Measurements from ENCODE around the gene CLIC3.

Gene CLIC3

DNA sequence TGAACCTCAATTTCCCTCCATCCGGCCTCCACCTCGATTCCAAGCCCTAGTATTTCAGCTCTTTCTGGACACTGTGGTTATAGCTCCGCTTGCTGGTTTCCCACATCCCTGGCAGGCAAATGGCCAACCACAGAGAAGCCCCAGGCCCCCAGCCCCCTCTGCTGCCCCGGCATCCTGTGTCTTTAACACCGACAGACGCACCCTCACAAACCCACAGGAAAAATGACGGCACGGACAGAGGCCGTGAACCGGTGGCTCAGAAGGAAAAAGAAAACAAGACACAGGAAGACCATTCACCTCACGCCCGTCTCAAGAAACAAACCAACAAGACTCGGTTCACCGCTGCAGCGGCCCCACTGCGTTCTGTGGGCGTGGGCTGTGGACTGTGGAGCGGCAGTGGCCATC is 1.5 kb upstream of the CLIC3 start:
- no peak for DNase-seq

DNA sequence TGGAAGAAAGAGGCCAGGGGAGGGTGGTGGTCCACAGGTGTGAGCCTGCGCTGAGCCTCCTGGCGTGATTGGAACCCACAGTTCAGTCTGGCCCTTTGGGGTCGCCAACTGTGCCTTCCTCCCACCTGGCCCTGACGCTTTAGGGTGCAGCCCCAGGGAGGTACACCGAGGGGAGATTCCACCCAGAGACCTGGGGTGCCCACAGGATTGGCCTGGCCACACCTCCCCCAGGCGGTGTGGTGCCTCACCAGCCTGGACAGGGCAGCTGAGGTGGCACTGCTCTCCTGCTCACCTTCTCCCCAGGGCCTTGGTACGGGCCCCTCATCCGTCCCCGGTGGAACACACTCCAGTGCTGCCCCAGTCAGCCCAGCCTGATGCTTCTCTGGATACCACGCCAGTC is 1.0 kb upstream of the CLIC3 start:
- DNase-seq, result no peak

DNA sequence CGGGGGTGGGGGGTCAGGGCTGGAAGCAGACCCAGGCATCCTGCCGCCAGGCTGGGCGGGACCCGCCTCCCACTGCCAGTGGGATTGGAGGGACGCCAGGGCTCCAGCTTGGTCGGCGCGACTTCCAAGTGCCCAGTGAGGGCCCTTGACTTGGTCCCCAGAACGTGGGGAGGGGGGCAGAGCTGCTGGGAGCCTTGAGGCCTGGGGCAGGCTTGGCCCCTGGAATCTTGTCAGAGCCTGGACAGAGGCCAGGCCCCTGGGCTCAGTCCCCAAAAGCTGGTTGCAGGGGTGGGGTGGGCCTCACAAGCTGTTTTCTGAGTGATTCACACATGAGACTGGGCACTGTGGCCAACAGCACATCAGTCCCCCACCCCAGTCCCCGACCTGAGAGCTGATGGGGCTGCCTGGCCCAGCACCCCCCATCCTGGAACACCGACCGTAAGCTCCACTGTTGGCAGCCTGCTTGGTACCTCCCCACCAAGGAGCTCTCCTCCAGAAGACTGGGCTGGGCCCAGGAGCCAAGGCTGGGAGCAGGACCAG is 526 bp downstream of the CLIC3 start:
- no peak for DNase-seq

DNA sequence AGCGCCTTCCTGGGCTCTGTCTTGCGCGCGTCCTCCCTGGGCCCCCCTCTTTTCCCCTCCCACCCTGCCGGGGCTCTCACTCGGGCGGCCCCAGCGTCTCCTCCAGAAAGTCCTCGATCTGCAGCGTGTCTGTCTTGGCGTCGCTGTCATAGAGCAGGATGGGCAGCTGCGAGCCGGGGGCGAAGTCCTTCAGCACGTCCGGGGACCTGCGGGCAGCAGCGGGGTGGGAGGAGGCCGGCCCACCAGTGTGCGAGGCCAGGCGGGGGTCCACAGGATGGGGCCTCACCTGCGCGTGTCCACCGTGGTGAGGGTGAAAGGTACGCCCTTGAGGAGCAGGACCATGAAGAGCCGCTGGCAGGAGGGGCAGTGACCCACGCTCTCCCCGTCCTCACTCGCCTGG is 1.0 kb downstream of the CLIC3 start:
- no peak for DNase-seq

DNA sequence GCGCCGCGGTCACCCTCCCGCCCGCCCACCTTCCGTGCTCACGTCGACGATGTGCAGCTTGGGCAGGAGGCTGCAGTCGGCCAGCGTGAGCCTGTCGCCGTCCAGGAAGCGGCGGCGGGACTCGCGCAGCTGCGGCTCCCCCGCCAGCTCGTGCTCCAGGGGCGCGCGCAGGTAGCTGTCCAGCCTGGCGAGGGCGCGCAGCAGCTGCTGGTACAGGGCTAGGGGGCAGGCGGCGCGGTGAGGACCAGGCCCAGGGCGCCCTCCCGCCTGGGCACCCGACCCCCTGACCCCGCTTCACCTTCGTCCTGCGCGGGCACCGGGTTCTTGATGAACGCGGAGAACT is 1.5 kb downstream of the CLIC3 start:
- no peak for DNase-seq

DNA sequence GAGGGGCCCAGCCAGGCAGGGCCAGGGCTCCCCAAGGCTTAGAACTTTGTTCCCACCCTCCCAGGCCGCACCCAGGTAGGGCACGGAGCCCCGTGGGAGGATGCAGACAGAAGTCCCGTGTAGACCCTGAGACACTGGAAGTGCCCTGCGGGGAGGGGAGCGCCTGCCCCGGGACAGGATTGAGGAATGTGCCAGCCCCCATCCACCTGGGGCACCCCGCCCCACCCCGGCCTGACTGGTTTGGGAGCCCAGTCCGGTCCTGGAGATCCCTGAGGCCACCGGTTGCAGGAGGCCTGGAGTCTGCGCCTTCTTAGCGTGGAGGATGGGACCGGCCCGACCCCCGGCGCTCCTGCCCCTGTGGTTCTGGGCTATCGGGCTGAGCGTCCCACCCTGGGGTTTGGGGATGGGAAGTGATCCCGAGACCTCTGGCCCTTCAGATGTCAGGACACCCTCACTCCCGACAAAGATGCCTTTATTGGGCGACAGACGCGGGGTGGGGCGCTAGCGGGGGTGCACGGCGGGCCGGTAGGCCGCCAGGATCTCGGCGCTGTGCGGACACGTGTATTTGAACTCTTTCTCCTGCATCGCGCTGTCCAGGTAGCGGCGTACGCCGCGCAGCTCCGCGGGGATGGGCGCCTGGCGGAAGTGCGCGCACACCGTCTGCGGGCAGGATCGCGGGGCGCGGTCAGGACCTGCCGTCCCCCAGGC is 2.0 kb downstream of the CLIC3 start:
- DNase-seq, result no peak

DNA sequence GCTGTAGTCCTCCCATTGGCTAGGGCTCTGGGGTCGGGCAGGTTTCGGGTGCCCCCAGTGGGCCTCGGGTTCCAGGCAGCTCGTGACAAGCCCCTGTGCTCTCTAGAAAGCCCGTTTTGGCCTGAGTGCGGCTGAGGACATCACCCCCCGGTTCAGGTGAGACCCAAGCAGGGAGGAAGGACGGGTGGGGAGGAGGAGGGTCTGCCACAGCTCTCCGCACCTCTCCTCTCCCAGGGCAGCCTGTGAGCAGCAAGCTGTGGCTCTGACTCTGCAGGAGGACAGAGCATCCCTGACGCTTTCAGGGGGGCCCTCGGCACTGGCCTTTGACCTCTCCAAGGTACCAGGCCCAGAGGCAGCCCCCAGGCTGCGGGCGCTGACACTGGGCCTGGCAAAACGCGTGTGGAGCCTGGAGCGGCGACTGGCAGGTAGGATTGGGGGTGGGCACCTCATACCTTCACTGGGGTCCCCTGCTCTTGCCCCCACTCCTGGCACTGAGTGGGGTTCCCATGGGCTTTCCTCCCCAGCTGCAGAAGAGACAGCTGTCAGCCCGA is 3.5 kb downstream of the CLIC3 start:
- no peak for DNase-seq

DNA sequence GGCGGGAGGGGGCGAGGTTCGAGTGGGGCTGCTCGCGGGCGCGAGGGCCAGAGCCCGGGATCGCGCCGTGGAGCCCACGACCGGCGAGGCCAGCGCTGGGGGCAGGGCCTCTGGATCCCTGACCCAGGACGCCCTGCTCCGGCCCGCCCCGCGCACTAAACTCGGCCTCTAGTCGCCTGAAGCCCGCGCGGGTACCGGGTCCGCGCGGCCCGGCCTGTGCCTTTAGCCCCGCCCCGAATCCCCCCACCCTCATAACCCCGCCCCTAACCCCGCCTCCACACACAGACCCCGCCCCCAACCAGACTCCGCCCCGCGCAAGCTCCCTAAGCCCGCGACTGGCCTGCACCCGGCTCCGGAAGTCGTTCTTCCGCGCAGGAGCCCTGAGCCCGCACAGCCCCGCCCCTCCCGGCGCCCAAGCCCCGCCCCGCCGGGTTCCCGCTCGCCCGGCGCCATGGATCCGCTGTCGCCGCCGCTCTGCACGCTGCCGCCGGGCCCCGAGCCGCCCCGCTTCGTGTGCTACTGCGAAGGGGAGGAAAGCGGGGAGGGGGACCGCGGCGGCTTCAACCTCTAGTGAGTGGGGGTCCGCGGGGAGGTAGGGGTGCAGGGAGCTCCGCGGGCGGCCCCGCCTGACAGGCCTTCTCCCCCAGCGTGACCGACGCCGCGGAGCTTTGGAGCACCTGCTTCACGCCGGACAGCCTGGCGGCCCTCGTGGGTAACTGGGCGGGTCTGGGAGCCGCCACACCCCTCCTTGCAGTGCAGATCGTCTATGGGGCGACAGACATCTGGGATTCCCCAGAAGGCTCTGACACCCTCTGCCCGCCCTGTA is 4.2 kb downstream of the CLIC3 start, which contains the start of gene PAXX:
PAXX (plus strand) TSS at position 430 of the 826 bp plus-strand sequence; CDS start at position 452, 22 bp downstream.
- DNase-seq, result peak; percentile 90

DNA sequence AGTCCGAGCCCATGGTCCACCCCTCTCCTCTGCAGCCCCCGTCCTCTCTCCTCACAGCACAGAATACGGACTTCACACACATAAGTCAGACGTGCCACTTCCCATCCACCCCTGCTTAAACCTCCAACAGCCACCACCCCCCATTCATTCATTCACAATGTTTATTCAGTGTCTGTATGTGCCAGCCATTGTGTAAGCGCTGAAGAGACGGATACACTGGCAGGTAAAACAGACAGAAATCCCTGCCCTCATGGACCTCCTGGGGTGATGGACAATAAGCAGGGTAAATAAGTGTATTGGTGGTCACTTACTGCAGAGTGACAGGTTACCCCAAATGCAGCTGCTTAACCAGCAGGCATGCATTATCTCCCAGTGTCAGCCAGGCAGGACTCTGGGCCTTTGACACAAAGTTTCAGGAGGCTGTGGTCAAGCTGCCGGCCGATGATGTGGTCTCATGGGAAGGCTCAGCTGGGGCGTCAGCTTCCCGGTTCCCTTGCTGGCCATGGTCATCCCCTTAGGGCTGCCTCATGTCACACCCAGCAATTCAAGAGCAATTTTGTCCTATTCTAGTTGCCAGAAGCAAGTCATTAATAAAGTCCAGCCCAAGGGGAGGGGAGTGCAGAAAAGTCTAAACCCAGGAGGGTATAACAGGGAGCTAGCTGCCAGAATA is 6.0 kb downstream of the CLIC3 start:
- DNase-seq, result no peak

DNA sequence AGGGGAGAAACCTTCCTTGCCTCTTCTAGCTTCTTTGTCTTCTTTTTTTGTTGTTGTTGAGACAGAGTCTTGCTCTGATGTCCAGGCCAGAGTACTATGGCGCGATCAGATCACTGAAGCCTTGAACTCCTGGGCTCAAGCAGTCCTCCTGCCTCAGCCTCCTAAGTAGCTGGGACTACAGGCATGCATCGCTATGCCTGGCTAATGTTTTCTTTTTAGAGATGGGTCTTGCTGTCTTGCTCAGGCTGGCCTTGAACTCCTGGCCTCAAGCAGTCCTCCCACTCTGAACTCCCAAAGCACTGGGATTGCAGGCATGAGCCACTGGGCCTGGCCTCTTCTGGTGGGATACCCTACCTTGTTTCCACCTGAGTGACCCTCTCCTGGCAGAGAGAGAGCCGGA is 7.5 kb downstream of the CLIC3 start:
- no peak for DNase-seq

DNA sequence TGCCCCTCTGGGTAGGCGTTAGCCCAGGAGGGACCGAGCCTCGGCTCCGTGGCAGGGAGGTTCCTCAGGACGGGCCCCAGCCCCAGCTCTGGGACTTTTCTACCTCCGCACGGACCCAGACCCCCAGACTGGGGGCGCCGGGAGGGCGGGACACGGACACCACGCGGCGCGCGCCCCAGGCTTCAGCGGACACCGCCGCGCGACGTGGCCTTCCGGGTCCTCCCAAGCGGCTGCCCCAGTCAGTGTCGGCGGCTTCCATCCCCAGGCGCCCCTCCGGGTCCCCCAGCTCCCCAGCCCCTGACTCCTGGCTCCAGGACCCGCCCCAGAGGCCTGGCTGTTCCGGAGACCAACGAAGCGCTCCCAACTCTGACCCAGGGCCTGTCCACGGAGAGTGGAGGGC is 10.5 kb downstream of the CLIC3 start:
- DNase-seq, result no peak

DNA sequence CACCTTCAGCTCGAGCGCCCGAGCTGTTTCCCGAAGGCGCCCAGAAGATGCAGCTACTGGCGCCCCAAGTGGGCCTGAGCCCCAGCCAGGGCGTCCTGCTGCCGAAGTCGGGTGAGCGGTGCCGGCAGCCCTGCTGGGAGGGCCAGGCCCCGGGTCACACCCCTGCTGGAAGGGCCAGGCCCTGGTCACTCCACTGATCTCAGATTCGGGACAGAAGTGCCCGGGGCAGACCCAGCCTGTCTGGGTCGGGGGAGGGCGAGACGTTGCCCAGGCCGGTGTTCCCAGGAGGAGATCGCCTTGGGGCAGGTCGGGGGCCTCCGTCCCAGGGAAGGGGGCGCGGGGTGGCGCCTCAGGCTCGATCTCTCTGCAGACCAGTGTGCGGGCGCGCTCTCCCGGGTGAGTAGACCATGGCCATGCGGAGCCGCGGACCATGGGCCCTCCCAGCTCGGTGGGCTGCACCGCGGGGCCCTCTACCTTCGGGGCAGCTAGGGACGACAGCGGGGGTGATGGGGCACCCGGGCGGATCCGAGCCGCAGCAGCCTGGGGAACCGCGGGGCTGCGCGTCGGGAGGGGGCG is 11.3 kb downstream of the CLIC3 start:
- no peak for DNase-seq

DNA sequence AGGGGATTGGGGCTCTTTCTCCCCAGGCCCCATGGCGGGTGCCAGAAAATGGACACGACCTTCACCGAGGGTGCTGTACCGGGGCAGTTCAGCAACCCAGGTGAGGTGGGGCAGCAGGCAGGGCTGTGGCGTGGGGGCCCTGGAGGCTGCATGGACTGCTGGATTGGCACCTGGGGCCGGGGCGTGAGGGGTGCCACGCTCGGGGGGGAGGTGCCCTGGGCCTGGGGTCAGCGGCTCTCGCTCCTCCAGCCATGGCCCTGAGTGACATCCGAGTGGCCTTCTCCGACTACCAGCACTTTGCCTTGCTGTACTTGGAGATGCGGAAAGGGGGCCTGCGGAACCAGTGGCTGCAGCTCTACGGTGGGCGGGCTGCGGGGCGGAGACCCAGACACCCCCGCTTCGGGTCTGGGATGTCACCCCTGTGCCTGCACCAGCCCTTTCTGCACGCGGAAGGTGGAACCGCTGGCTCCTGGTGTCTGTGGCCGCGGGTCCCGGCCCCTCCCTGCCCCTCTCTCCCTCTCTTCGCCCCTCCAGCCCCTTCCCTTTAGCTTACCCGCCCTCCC is 11.8 kb downstream of the CLIC3 start:
- no peak for DNase-seq

DNA sequence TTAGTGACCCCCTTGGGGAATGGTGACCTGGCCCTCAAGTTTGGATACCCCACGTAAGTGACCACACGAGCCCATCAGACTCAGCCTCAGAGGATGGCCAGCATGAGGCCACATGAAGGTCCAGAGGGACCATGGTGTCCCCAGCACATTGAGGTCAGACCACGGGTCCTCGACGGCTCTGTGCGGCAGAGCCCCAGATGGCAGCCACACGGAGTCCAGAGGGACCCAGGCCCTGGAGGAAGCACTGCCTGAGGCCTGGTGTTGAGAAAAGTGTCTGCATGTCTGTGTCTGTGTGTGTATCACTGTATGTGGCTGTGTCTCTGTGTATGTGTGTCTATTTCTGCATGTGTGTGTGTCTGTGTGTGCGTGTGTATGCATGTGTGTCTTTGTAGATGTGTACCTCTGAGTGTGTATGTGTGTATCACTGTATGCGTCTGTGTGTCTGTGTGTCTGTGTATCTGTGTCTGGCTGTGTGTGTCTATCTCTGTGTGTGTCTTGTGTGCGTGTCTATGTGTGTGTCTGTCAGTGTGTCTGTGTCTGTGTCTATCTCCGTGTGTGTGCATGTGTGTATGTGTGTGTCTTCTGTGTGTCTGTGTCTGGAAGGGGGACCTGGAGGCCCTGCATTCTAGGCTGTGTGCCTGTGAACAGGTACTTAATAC is 12.6 kb downstream of the CLIC3 start:
- DNase-seq, result no peak

DNA sequence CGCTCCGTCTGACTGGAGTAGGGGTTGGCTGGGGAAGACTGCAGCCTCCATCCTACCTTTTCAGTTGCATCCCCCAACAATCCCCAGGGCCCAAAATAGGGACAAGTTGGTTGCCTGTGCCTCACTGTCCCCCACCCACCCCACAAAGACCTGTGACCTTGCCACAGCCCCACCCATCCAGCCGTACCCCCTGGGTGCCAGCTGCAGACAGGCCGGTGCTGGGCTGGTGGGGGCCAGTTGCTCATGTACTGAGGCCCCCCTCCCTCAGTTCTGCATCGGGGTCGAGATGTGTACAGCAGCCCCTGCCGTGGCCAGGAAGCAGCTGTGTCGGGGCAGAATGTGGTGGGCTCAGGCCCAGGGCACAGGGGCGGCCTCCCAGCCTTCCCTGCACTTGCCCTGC is 13.2 kb downstream of the CLIC3 start:
- DNase-seq, result no peak

DNA sequence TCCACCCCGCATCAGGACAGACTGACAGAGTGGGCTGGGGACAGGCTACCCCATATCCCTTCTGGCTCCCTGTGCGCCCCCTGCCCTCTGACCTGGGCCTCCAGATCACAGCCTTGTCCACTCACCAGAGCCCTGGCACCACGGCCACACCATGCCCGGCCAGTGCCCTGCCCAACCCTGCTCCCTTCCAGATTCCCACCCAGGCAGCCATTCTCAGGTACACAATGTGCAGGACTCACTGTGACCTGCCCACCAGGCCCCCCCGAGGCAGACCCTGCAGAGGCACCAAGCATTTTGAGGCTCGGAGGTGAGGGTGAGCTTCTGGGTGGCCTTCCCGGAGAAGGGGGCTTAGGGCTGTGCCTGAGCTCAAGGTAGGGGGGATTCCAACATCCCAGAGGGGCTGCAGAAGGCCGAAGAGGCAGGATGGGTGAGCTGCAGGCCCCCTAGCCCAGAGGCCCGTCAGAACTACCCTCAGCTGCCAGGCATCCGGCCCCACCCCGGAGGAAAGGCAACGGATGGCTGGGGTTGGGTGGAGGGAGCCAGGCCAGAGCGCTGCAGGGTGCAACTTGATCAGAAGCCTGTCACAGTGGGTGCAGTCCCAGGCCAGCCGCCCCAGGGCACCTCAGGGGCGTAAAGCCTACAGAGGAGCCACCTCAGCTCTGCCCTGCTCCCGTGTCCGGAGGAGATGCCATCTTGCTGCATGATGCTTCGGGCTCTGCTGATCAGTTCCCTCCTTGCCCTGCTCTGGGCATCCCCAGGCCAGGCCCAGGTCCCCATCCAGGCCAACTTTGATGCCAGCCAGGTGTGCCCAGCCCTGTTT is 13.9 kb downstream of the CLIC3 start, which contains the start of gene LCNL1:
LCNL1 (plus strand) TSS at position 762 of the 820 bp plus-strand sequence. CDS start 594 bp downstream, outside the sequence.
- peak; percentile 64 for DNase-seq

DNA sequence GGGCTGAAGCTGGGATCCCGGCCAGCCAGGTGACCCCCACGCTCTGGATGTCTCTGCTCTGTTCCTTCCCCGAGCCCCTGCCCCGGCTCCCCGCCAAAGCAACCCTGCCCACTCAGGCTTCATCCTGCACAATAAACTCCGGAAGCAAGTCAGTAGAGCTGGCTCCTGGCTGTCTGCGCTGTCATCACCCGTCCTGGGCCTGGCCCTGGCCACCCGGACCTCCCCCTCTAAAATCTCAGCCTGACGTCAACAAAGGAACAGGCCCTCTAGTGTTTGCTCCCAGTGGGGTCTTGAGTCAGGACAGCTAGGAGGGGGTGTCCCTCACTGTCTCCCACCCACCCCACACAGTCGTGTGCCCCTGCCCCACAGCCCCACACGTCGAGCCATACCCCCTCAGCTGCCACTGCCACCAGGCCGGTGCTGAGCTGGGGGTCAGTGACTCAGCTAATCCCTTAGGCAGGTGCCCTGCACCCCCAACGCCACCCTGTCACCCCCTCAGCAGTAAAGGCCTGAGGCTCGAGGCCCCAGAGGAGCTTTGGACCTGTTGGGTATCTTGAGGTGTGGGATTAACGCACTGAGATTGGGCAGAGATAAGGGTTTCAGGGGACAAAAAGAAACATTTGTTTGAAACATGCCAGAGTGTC is 14.7 kb downstream of the CLIC3 start:
- DNase-seq, result peak; percentile 69

DNA sequence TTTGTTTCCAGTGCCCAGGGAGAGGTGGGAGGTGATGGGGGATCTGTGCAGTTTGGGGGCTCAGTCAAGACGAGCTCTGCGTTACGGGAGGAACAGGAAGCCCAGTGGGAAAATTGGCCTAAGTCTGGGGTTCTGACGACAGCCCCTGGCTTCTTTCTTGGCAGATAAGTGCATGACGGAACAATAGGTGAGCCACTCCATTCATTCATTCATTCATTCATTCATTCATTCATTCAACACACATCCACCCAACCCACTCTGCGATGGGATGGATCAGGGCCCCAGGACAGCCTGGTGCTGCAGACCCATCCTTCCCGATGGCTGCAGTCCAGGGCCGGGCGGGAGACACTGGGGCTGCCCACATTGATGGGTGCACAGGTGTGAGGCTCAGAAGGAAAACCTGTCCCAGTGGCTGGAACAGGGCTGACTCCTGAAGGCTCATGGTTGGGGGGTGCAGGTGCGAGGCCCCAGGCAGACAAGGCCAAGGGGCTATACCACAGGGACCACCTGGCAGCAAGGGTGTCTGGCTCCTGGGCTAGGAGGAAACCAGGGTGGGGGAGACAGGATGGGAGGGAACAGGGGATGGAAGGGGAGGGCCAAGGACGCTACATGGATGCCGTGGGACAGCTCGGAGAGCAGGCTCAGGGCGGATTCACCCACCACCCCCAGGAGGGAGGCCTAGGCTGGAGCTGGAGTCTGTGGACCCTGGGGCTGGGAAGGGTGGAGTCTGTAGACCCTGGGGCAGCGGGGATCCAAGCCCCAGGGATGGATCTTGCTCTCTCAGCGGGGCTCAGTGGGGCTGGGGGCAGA is 15.5 kb downstream of the CLIC3 start:
- no peak for DNase-seq

DNA sequence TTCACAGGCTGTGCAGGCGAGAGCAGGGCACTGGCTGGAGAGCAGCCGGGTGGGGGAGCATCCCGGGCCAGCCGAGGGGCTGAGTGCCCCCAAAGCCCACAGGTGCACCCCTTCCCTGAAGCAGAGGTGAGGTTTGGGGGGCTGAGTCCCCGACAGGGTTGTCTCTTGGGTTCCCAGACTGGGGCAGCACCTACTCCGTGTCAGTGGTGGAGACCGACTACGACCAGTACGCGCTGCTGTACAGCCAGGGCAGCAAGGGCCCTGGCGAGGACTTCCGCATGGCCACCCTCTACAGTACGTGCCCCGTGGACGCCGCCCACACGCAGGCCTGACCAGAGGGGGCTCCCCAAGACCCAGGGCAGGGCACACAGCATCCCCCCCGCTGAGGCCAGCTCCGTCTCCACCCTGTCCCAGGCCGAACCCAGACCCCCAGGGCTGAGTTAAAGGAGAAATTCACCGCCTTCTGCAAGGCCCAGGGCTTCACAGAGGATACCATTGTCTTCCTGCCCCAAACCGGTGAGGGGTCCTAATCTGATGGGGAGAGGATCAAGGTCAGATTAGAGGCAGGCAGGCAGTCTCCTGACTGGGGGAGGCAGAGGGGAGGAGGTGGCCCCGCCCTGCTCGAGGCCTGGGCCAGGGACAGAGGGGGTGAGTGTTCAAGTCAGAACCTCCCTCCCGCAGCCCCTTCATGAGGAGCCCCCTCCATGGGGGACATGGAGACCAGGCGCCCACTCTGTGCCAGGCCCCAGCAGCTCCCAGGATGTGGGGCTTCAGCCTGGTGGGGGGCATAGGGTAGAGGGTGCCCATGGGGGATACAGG is 16.4 kb downstream of the CLIC3 start:
- no peak for DNase-seq
